ENCODE measurements around the gene TSPAN17.
"Not testable (repeated sequence)": the region's sequence is repeated elsewhere in the genome, so short reads cannot be mapped to it uniquely, and the experiment has no call there.

TSPAN17 gene

GRCh38 chr5:176647030-176647842 lies at the start of gene TSPAN17:
TSPAN17 (plus strand) TSS chr5:176647484; CDS start chr5:176647616, 132 bp downstream.
- DNase-seq: peak; percentile 99

GRCh38 chr5:176599749-176600430 lies 47.4 kb upstream of the TSPAN17 start:
- not testable (repeated sequence) for DNase-seq

- DNase-seq: no peak
These were observed 45.3 kb upstream of the TSPAN17 start for GRCh38 chr5:176601901-176602482.

- DNase-seq: no peak
These were observed 44.2 kb upstream of the TSPAN17 start for GRCh38 chr5:176603091-176603490.

GRCh38 chr5:176606032-176606431 lies 41.3 kb upstream of the TSPAN17 start:
- no peak for DNase-seq

GRCh38 chr5:176606875-176607274 lies 40.4 kb upstream of the TSPAN17 start:
- DNase-seq: no peak

GRCh38 chr5:176608142-176608705 lies 39.1 kb upstream of the TSPAN17 start:
- no peak for DNase-seq

GRCh38 chr5:176608937-176609723 lies 38.2 kb upstream of the TSPAN17 start:
- no peak for DNase-seq

- peak; percentile 97 for DNase-seq
These were observed 37.4 kb upstream of the TSPAN17 start, which contains the start of gene GPRIN1 for GRCh38 chr5:176609724-176610434. GPRIN1 (minus strand) TSS chr5:176610156; CDS start chr5:176599834, 10,322 bp downstream.

- DNase-seq: no peak
These were observed 36.9 kb upstream of the TSPAN17 start for GRCh38 chr5:176610435-176610773.

GRCh38 chr5:176611435-176611834 lies 35.8 kb upstream of the TSPAN17 start:
- no peak for DNase-seq

GRCh38 chr5:176612008-176612407 lies 35.3 kb upstream of the TSPAN17 start:
- no peak for DNase-seq

- DNase-seq: no peak
These were observed 34.4 kb upstream of the TSPAN17 start for GRCh38 chr5:176612855-176613254.

- peak; percentile 93 for DNase-seq
These were observed 32.3 kb upstream of the TSPAN17 start for GRCh38 chr5:176614805-176615478.

GRCh38 chr5:176616511-176616910 lies 30.8 kb upstream of the TSPAN17 start:
- no peak for DNase-seq

GRCh38 chr5:176618783-176619182 lies 28.5 kb upstream of the TSPAN17 start:
- no peak for DNase-seq

- peak; percentile 77 for DNase-seq
These were observed 28.1 kb upstream of the TSPAN17 start for GRCh38 chr5:176619203-176619568.

GRCh38 chr5:176619569-176620332 lies 27.5 kb upstream of the TSPAN17 start:
- no peak for DNase-seq

GRCh38 chr5:176620333-176620981 lies 26.8 kb upstream of the TSPAN17 start:
- no peak for DNase-seq

GRCh38 chr5:176621661-176622079 lies 25.6 kb upstream of the TSPAN17 start:
- DNase-seq: no peak

Data from 8988T (cell line).